ENCODE results near the gene REEP3.

- no peak for TF ChIP-seq EZH2 (IDR thresholded peaks at IDR 0.05; ENCODE audit: borderline replicate concordance, low read length)
- TF ChIP-seq CTCF (IDR thresholded peaks at IDR 0.05; ENCODE audit: low read length): no peak
Observed at GRCh38 chr10:63483983-63484382, 37.2 kb upstream of the REEP3 start.
